ENCODE results near the gene CTRB1. TPM values are rescaled to one million over a fixed set of nuclear protein-coding genes. Genes with fewer than 3 reads are reported as not detected.
"Not testable (repeated sequence)": the region's sequence is repeated elsewhere in the genome, so short reads cannot be mapped to it uniquely, and the experiment has no call there.

CTRB1 gene
- total RNA-seq, 1 donor from 2014 or later, result not detected

GRCh38 chr16:75241955-75242354 is 23.2 kb downstream of the CTRB1 start:
- Histone ChIP-seq H3K27me3 (ENCODE audit: control insufficient read depth, insufficient read depth, low read length) (no peaks in the 10 kb centered on the region), H3K4me3 (ENCODE audit: low read depth, low read length) (no peak overlapping the region), H3K36me3 (ENCODE audit: control insufficient read depth, insufficient read depth, low read length) (peaks cover 32% of the 10 kb centered on the region)
- FAIRE-seq (no peak), DNase-seq (ENCODE audit: low read depth) (no peak)
- TF ChIP-seq CTCF (IDR thresholded peaks at IDR 0.05; ENCODE audit: insufficient read depth, low read length, severe bottlenecking), result no peak

- not testable (repeated sequence) for H3K27me3 ChIP-seq (ENCODE audit: control insufficient read depth, insufficient read depth, low read length); FAIRE-seq; H3K4me3 ChIP-seq (ENCODE audit: low read depth, low read length); DNase-seq (ENCODE audit: low read depth)
- H3K36me3 ChIP-seq (ENCODE audit: control insufficient read depth, insufficient read depth, low read length), result peaks cover 31% of the 10 kb centered on the region
These were observed 23.8 kb downstream of the CTRB1 start for GRCh38 chr16:75242436-75243078.

- no peak overlapping the region for H3K4me3 ChIP-seq (ENCODE audit: low read depth, low read length)
- DNase-seq (ENCODE audit: low read depth) (no peak), FAIRE-seq (no peak)
- H3K27me3 ChIP-seq (ENCODE audit: control insufficient read depth, insufficient read depth, low read length), result no peaks in the 10 kb centered on the region
- H3K36me3 ChIP-seq (ENCODE audit: control insufficient read depth, insufficient read depth, low read length), result peaks cover 32% of the 10 kb centered on the region
- no peak for TF ChIP-seq CTCF (IDR thresholded peaks at IDR 0.05; ENCODE audit: insufficient read depth, low read length, severe bottlenecking)
These were observed 25.0 kb downstream of the CTRB1 start for GRCh38 chr16:75243667-75244224.

- TF ChIP-seq CTCF (IDR thresholded peaks at IDR 0.05; ENCODE audit: insufficient read depth, low read length, severe bottlenecking), result no peak
- FAIRE-seq (no peak), DNase-seq (ENCODE audit: low read depth) (no peak)
- H3K4me3 ChIP-seq (ENCODE audit: low read depth, low read length), result no peak overlapping the region
- no peaks in the 10 kb centered on the region for H3K27me3 ChIP-seq (ENCODE audit: control insufficient read depth, insufficient read depth, low read length)
- peaks cover 33% of the 10 kb centered on the region for H3K36me3 ChIP-seq (ENCODE audit: control insufficient read depth, insufficient read depth, low read length)
These were observed 25.5 kb downstream of the CTRB1 start for GRCh38 chr16:75244225-75244809.

- Histone ChIP-seq H3K27me3 (ENCODE audit: control insufficient read depth, insufficient read depth, low read length) (no peaks in the 10 kb centered on the region), H3K36me3 (ENCODE audit: control insufficient read depth, insufficient read depth, low read length) (peaks cover 31% of the 10 kb centered on the region), H3K4me3 (ENCODE audit: low read depth, low read length) (no peak overlapping the region)
- FAIRE-seq, result no peak
- TF ChIP-seq CTCF (IDR thresholded peaks at IDR 0.05; ENCODE audit: insufficient read depth, low read length, severe bottlenecking), result no peak
- peak; percentile 69 for DNase-seq (ENCODE audit: low read depth)
These were observed 26.3 kb downstream of the CTRB1 start for GRCh38 chr16:75244844-75245758.
